C4-2B (cell line): Measurements from ENCODE around the gene PLXNA1.

Experiments used
- H3K27ac ChIP-seq: fragments of 450-650 bp; 2 replicates; pipeline ENCODE4 v1.5.1; 2017
- ZFX ChIP-seq: fragments of 450-650 bp; IDR thresholded peaks from 2 replicates; pipeline ENCODE4 v1.6.1; 2017
- TF ChIP-seq, protein P1 (sequence below): fragments of 450-650 bp; conservative IDR thresholded peaks from 2 replicates; pipeline ENCODE4 v1.5.1; 2017; ENCODE audit warnings: mild to moderate bottlenecking

PLXNA1 gene

DNA sequence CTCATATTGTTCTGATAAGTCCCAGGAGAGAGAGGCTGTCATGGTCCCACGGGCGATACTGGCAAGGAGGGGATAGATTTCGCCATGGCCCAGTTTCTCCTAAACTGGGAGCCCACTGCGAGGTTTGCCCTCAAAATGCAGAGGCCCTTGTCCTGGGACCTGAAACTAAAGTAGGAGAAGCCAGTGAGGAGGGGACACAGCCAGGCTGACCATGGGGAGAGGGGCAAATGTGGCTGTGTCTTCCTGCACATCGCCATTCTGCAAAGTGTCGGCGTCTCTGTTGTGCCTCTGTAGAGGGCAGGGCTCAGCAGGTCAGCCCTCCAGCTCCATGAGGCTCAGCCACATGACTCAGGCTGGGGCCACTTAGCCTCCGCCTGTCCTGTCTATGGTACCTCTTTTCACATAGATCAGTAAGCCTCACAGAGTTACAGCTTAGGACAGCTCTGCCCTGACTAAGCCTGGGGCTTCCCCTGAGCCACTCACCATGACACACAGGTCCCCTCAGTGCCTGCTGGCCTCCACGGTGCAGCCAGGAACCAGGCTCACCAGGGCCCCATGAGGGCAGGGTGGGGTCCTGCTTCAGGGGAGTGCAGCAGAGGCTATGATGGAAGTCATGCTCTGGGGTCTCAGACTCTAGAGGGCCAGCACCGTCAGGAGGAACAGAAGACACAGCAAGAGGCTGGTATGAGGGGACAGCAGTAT, 28.6 kb upstream of the PLXNA1 start:
- H3K27ac ChIP-seq = no peak overlapping the region
- TF ChIP-seq ZFX = no peak
- TF ChIP-seq, protein P1, sequence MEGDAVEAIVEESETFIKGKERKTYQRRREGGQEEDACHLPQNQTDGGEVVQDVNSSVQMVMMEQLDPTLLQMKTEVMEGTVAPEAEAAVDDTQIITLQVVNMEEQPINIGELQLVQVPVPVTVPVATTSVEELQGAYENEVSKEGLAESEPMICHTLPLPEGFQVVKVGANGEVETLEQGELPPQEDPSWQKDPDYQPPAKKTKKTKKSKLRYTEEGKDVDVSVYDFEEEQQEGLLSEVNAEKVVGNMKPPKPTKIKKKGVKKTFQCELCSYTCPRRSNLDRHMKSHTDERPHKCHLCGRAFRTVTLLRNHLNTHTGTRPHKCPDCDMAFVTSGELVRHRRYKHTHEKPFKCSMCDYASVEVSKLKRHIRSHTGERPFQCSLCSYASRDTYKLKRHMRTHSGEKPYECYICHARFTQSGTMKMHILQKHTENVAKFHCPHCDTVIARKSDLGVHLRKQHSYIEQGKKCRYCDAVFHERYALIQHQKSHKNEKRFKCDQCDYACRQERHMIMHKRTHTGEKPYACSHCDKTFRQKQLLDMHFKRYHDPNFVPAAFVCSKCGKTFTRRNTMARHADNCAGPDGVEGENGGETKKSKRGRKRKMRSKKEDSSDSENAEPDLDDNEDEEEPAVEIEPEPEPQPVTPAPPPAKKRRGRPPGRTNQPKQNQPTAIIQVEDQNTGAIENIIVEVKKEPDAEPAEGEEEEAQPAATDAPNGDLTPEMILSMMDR = no peak

DNA sequence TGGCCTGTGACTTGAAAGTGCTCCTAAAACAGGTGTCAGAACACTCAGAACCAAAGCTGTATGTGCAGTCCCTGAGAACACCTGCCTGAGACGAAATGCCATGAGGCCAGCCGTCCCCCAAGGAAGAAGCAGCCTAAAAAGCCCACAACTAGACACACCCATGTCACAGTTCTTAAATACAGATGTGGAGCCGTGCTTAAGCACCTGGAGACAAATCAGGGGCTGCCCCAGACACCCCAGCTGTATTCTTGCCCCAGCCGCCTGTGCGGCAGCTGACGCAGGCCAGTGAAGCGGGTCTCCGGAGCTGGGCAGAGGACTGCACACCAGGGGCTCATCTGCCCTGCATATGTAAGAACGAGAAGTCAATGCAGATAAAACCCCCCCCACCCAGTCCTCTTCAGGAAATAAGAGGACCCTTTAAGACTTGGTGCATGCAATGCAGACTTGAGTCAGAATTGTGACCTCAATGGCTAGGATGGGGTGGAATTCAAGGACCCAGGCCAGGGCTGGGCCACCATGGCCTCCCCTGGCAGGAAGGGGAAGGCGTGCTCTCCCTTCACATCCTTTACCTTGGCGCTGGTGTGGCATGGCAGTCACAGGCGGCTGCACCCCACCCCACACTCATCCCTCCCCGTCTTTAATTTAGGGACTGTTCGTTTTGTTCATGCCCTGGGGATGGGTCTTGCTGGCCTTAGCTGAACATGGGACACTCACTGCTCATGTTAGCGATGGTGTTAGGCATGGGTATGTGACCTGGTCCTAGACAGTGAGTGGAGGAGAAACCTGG, 27.7 kb upstream of the PLXNA1 start:
- H3K27ac ChIP-seq = no peak overlapping the region
- TF ChIP-seq ZFX = no peak
- TF ChIP-seq, protein P1 = no peak

DNA sequence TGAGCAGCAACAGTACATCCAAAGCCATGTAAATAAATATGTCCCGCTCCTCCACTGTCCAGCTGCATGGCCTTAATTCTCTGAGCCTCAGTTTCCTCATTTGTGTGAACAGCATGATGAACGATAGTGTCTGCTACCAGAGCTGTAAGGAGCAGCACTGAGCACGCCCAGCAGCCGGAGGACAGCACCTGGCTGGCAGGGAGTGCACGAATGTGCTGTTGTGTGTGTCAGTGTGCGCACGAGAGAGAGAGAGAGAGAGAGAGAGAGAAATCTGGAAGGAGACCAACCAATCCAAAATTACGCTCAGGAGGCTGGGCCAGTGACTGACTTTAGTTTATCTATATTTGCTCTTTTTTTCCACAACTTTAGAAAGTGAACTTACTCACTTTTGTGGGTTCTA, 26.6 kb upstream of the PLXNA1 start:
- TF ChIP-seq ZFX = no peak
- TF ChIP-seq, protein P1 = no peak
- no peak overlapping the region for H3K27ac ChIP-seq

DNA sequence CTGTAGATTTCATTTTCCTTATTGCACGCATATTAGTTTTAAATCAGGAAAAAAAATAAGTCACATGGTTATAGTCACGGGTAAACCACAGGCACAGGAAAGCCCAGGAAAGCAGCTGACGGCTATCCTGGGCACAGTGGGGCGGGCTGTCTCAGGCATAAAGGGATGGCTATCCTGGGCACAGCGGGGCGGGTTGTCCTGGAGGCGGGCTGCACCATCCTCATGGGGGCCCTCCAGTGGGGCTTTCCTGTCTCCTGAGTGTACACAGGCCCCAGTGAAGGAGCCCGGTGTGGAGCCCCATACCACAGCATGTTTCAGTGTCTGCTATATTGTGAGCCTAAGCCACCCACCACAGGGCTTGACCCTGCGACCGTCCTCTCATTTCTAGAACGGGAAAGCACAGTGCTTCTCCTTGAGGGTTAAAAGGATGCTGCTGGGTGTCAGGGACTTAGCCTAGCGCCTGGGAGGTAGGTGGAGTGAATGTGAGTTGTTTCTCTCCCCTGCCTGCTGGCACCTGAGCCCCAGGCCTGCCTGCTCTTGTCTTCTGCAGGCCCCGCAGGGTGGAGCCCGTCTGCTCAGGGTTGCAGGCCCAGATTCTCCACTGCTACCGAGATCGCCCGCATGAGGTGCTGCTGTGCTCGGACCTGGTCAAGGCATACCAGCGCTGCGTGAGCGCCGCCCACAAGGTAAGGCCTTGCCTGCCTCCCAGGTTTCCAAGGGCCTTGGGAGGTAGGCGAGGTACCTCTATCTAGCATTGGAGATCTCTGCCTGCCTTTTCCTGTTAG, 25.9 kb upstream of the PLXNA1 start:
- H3K27ac ChIP-seq = no peak overlapping the region
- TF ChIP-seq, protein P1 = no peak
- no peak for TF ChIP-seq ZFX

DNA sequence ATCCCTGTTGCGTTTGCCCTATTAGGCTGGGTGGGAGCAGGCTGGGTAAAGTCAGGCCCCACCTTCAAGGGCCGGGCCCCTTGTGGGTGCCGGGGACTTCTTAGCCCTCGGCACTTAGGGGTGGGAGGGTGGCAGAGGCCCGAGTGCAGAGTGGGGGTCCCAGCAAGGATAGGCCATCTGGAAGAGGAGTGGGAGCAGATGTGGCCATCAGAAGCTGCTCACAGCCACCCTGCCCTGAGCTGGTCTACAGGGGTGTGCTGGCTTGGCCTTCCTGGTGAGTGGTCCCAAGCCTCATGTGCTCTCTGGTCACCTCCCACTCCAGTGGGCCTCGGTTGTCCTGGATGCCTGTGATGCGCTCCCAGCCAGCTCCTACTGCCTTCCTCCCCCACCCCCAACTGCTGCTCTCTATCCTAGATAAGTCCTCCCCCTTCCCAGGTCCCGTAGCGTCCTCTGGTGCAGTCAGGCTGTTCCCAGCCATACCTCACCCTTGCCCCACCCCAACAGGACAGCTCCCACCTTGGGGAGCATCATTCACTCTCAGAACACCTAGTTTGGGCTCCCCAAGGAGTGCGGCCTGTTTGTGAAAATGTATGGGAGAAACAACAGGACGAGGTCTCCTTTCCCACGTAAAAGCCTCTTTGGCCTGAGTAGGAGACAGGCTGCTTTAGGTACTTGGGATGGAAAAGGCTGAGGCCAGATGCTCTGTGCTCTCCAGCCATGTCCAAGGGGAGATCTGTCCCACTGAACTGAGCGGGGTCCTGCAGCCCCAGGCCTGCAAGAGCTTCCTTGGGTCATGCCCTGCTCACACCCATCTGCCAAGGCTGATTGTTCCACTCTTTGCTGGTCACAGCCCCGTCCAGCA, 24.9 kb upstream of the PLXNA1 start:
- no peak for TF ChIP-seq ZFX
- TF ChIP-seq, protein P1 = no peak

DNA sequence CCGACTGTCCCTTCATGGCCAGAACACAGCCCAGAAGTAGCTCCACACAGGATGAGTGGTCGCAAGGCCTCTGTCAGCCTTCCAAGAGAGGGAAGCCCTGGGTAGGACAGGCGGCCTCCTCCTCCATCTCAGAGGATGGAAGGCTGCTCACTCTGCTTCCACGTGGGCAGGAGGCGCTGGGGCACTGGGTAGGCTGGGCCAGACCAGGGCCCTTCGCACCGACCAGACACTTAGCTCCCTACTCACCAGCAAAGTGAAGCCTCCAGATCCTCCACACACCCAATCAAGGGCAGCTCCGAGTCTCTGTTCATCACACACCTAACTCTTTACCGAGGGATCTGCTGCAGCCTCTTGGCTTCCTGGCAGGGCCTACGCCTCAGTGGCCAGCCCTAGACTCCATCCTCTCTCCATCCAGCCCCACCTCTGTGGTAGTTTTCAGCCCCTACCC, 24.3 kb upstream of the PLXNA1 start:
- TF ChIP-seq, protein P1 = no peak
- no peak for TF ChIP-seq ZFX
- H3K27ac ChIP-seq = no peak overlapping the region

More for the DNA sequence above, 24.9 kb upstream of the PLXNA1 start:
- no peak overlapping the region for H3K27ac ChIP-seq
